GM19328 (cell line): ENCODE results near the gene SERPINB11.
A peak's percentile ranks its signal among the peaks of the same experiment; 100 is the strongest.
"Not testable (repeated sequence)": the region's sequence is repeated elsewhere in the genome, so short reads cannot be mapped to it uniquely, and the experiment has no call there.

Experiments used
- ATAC-seq: cut with Tn5 transposase; IDR thresholded peaks from one replicate; pipeline ENCODE4 v1.9.1; 2021; ENCODE audit warnings: mild to moderate bottlenecking, moderate library complexity; ENCODE audit not compliant: unreplicated experiment

SERPINB11 gene

GRCh38 chr18:63702660-63703059, at the start of gene SERPINB11:
TSS of gene SERPINB11 (plus strand) at chr18:63702960. CDS start at chr18:63710194, 7,234 bp downstream.
- ATAC-seq, result no peak

GRCh38 chr18:63658920-63659319, 43.8 kb upstream of the SERPINB11 start:
- not testable (repeated sequence) for ATAC-seq

- ATAC-seq, result not testable (repeated sequence)
Measured at GRCh38 chr18:63661750-63662149, 41.0 kb upstream of the SERPINB11 start, which contains the start of gene SERPINB3. TSS of gene SERPINB3 (minus strand) at chr18:63661893. CDS start at chr18:63661216, 677 bp downstream.

GRCh38 chr18:63664571-63664970, 38.2 kb upstream of the SERPINB11 start:
- no peak for ATAC-seq

- ATAC-seq, result peak; percentile 94
Measured at GRCh38 chr18:63676526-63677323, 26.0 kb upstream of the SERPINB11 start.

- ATAC-seq, result no peak
Measured at GRCh38 chr18:63677500-63678225, 25.1 kb upstream of the SERPINB11 start.

GRCh38 chr18:63679820-63680606, 22.7 kb upstream of the SERPINB11 start:
- no peak for ATAC-seq

- no peak for ATAC-seq
Measured at GRCh38 chr18:63681449-63682340, 21.1 kb upstream of the SERPINB11 start.

- ATAC-seq, result no peak
Measured at GRCh38 chr18:63683152-63683551, 19.6 kb upstream of the SERPINB11 start.

GRCh38 chr18:63683890-63684289, 18.9 kb upstream of the SERPINB11 start:
- no peak for ATAC-seq

GRCh38 chr18:63684718-63685117, 18.0 kb upstream of the SERPINB11 start:
- ATAC-seq, result no peak

GRCh38 chr18:63686871-63687270, 15.9 kb upstream of the SERPINB11 start:
- no peak for ATAC-seq

- ATAC-seq, result no peak
Measured at GRCh38 chr18:63689064-63689463, 13.7 kb upstream of the SERPINB11 start.

- no peak for ATAC-seq
Measured at GRCh38 chr18:63697097-63697660, 5.6 kb upstream of the SERPINB11 start.

- no peak for ATAC-seq
Measured at GRCh38 chr18:63700501-63700900, 2.3 kb upstream of the SERPINB11 start.

- no peak for ATAC-seq
Measured at GRCh38 chr18:63701952-63702351, 808 bp upstream of the SERPINB11 start.

- ATAC-seq, result no peak
Measured at GRCh38 chr18:63705401-63705800, 2.6 kb downstream of the SERPINB11 start.

GRCh38 chr18:63707816-63708215, 5.1 kb downstream of the SERPINB11 start:
- ATAC-seq, result no peak

GRCh38 chr18:63708650-63709049, 5.9 kb downstream of the SERPINB11 start:
- no peak for ATAC-seq
